ENCODE measurements around the gene MOB3C. TPM values are rescaled to one million over a fixed set of nuclear protein-coding genes. Genes with fewer than 3 reads are reported as not detected.
A peak's percentile ranks its signal among the peaks of the same experiment; 100 is the strongest.

Gene MOB3C
- total RNA-seq, 4 donors from 2014 or later: 15.1 to 22.3 (median 17.1) TPM

DNA sequence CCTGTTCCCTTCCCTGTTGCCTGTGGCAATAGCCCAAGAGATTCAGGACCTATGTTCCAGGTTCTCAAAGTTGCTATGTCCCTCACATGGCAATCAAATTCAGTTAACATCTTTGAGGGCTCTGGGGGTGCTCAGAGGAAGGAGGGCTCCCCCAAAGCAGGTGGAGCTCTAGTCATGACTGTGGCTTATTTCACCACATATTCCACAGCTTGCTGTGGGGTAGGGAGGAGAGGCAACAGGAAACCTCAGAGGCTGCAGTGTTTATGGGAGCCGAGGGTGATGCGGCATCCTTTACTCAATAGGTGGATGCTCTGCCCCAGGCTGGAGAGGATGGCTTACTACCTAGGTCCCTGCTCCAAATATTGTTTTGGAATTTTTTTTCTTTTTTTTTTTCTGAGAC is 11.4 kb downstream of the MOB3C start:
- DNase-seq (ENCODE audit: low spot score in 2 of 2): no peak
- H3K27me3 ChIP-seq: no peaks in the 10 kb centered on the region
- TF ChIP-seq, protein P1, sequence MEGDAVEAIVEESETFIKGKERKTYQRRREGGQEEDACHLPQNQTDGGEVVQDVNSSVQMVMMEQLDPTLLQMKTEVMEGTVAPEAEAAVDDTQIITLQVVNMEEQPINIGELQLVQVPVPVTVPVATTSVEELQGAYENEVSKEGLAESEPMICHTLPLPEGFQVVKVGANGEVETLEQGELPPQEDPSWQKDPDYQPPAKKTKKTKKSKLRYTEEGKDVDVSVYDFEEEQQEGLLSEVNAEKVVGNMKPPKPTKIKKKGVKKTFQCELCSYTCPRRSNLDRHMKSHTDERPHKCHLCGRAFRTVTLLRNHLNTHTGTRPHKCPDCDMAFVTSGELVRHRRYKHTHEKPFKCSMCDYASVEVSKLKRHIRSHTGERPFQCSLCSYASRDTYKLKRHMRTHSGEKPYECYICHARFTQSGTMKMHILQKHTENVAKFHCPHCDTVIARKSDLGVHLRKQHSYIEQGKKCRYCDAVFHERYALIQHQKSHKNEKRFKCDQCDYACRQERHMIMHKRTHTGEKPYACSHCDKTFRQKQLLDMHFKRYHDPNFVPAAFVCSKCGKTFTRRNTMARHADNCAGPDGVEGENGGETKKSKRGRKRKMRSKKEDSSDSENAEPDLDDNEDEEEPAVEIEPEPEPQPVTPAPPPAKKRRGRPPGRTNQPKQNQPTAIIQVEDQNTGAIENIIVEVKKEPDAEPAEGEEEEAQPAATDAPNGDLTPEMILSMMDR (IDR thresholded peaks at IDR 0.05): no peak
- TF ChIP-seq POLR2A (IDR thresholded peaks at IDR 0.05) (no peak), EP300 (IDR thresholded peaks at IDR 0.05) (no peak)
- no peak overlapping the region for H3K4me3 ChIP-seq
- H3K27ac ChIP-seq: no peak overlapping the region
- WGBS, 2 donors: 69 to 81% methylated on average over 2 of the region's 2 CpGs
- peaks cover 0 to 41% (median 11%) of the 10 kb centered on the region in 4 donors for H3K4me1 ChIP-seq
- H3K36me3 ChIP-seq: peaks cover 0 to 34% (median 0%) of the 10 kb centered on the region in 3 donors
- H3K9me3 ChIP-seq: no peaks in the 10 kb centered on the region

DNA sequence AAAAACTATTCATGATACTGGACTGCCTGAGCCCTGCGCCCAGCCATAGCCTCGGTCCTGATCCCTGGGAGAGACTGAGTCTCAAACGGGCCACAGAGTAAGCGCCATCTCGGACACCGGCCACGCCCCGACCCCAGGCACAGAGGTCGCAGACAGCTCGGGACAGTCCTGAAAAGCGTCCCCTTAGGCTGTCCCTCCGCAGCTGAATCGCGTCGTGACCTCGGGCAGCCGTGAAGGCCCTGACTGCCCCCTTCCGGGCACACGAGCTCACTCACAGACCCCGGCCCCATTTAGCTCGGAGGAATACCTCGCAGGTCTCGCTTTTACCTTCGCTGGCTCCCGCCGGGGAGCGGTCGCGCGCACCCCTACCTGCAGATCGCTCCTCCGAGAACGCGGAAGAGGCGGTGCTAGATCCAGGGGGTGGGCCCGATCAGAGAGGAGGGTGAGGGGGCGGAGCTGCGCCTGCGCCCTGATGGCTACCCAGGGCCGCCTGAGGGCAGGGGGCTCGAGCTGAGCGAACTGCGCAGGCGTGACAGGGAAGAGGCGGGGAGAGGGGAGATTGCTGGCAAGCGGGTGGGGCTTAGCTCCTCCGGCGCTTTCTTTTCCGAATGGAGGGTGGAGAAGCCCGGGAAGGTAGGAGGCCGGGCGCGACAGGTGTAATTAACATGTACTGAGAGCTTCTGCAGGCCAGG is 12.6 kb downstream of the MOB3C start, which contains the start of gene MKNK1:
Gene MKNK1, minus strand, starts transcription at position 411 of the 692 bp plus-strand sequence. CDS start 20,941 bp downstream, outside the sequence.
- no peaks in the 10 kb centered on the region for H3K9me3 ChIP-seq
- 1 to 2% methylated on average over 40 to 51 of the region's 53 CpGs for WGBS, 2 donors
- TF ChIP-seq, protein P1 (IDR thresholded peaks at IDR 0.05): peak in 2 of 5 experiments; percentile 23 to 37
- TF ChIP-seq POLR2A (IDR thresholded peaks at IDR 0.05) (peak; percentile 55 to 95), EP300 (IDR thresholded peaks at IDR 0.05) (peak; percentile 85 to 96)
- peak within 1 kb of the TSS; percentile 79 to 91 (median 85) for H3K4me3 ChIP-seq
- no peaks in the 10 kb centered on the region for H3K27me3 ChIP-seq
- H3K36me3 ChIP-seq: peaks cover 0 to 22% (median 0%) of the 10 kb centered on the region in 3 donors
- peak within 1 kb of the TSS; percentile 57 to 89 (median 82) for H3K27ac ChIP-seq
- peak; percentile 88 to 90 for DNase-seq (ENCODE audit: low spot score in 2 of 2)
- peaks cover 0 to 48% (median 11%) of the 10 kb centered on the region in 4 donors for H3K4me1 ChIP-seq

DNA sequence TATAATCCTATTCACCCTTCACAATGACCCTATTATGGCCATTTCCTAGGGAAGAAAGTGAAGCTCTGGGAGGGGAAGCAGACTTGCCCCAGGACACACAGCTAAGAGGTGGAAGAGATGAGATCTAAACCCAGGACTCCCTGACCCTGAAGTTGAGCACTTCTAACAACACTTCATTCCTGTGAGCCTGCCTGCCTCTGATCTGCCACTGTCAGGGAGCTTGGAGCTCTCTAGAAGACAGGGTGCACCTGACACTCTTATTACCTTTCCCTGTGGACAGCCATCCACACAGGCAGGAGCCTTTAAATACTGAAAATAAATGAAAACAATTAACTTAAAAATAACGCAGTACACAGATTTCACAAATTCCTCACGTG is 13.1 kb downstream of the MOB3C start:
- Histone ChIP-seq H3K36me3 (peaks cover 0 to 16% (median 0%) of the 10 kb centered on the region in 3 donors), H3K4me1 (peaks cover 0 to 52% (median 11%) of the 10 kb centered on the region in 4 donors), H3K27ac (peak overlapping the region; percentile 57 to 89 (median 82)), H3K27me3 (no peaks in the 10 kb centered on the region), H3K9me3 (no peaks in the 10 kb centered on the region), H3K4me3 (peak overlapping the region; percentile 79 to 91 (median 85))
- no peak for DNase-seq (ENCODE audit: low spot score in 2 of 2)
- WGBS, 2 donors: 0 to 2% methylated on average over 2 of the region's 2 CpGs
- TF ChIP-seq, protein P1 (IDR thresholded peaks at IDR 0.05): no peak
- TF ChIP-seq EP300 (IDR thresholded peaks at IDR 0.05) (no peak), POLR2A (IDR thresholded peaks at IDR 0.05) (no peak)

DNA sequence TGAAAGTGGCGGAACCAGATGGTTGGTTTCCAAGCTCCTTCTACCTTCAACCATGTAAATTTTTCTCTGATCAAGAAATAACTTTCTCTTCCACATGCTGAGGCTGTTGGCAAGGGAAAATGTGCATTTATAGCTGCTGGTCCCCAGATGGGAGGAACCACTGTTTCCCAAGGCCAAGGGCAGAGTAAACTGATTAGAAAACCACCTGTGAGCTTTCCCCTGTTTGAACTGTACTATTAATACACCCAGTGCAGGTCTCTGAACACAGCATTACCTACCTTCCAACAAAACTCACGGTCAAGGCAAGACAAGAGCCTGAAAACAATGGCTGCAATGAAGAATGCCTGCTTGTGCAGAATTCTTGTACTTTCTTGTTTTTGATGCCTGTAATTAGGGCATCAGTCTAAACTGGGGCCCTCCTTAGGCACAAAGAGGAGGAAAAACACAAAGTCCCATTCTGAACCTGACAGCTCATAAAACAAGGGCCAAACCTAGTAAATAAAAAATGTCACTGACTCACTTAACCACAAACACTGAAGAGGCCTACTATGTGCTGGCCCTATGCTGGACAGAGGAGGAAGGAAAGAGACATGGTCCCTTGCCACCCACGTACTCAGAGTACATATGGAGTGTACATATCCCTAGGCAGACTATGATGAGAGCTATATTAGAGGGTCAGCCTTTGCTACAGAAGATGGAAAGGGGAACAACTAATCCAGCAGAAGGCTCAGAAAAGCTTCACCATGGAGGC is 15.2 kb downstream of the MOB3C start:
- Histone ChIP-seq H3K27me3 (no peaks in the 10 kb centered on the region), H3K4me3 (no peak overlapping the region), H3K36me3 (no peaks in the 10 kb centered on the region), H3K4me1 (peaks cover 0 to 47% (median 11%) of the 10 kb centered on the region in 4 donors), H3K27ac (peak overlapping the region in 1 of 4 donors; percentile 21), H3K9me3 (no peaks in the 10 kb centered on the region)
- DNase-seq (ENCODE audit: low spot score in 2 of 2): no peak
- no peak for TF ChIP-seq POLR2A (IDR thresholded peaks at IDR 0.05)
- TF ChIP-seq, protein P1 (IDR thresholded peaks at IDR 0.05): no peak
- TF ChIP-seq EP300 (IDR thresholded peaks at IDR 0.05): no peak
- 87 to 91% methylated on average over 3 of the region's 3 CpGs for WGBS, 2 donors

Measured in tibial nerve (tissue), 4 donors.